Measurements from ENCODE around the gene ADAMTSL2.
"Not testable (repeated sequence)": the region's sequence is repeated elsewhere in the genome, so short reads cannot be mapped to it uniquely, and the experiment has no call there.

ADAMTSL2 gene

DNA sequence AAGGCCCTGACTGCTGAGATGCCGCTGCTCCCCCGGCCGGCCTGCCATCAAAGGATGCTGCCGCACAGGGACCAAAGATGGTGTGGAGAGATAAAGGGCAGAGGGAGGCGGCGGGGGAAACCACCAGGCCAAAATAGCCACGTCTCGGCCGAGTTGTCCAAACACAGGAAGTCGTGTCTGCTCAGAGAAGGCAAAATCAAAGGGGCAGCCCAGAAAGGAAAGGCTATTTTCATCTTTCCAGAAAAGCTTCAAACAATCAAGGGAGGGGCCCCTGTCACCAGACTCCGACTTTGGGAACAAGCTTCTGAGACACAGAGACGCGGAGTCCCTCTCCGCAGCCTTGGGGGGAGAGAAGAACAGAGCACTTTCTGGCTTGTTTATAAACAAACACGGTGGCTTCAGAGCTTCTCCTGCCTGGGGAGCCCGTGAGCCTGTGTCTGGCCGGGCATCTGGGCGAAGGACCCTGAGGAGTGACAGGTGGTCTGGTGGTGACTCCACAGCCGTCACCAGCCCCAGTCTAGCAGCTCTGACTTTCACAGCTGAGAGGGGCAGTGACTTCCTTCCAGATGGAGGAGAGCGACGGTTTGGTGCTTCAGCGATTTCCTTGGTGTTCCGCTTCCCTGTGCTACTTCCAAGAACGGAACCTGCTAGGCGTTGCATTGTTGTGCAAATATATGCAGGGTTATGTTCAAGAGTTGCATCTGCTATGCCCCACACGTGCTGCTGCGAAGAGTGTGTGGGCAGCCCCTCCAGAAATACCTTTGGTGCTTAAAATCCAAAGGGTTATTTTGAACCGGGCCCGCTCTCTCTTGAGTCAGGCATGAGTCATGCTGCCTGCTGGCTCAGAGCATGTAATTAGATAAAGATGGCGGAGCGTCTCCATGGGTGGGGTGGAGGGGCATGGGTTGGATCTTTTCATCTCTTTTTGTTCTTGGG is 24.0 kb downstream of the ADAMTSL2 start:
- DNase-seq (ENCODE audit: low read depth in 2 of 2) = peak; percentile 9 to 37

DNA sequence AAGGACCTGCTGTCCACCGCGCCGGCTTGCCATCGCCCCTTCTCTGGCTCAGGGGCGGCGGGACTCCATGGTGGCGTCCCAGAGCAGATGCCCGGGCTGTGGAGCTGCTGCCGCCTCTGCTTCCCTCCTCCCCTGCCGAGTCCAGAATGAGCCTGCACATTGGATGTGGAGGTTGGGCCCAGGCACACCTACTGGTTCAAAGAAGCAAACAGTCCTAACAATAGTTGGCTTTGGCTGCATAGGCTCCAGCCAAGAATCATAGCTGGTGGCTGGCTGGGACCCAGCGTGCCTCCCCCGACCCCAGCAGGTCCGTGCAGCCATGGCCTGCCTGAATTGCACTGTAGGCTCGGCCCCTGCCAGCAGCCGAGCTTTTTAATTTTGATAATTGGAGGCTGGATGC is 25.8 kb downstream of the ADAMTSL2 start:
- DNase-seq (ENCODE audit: low read depth in 2 of 2) = no peak

DNA sequence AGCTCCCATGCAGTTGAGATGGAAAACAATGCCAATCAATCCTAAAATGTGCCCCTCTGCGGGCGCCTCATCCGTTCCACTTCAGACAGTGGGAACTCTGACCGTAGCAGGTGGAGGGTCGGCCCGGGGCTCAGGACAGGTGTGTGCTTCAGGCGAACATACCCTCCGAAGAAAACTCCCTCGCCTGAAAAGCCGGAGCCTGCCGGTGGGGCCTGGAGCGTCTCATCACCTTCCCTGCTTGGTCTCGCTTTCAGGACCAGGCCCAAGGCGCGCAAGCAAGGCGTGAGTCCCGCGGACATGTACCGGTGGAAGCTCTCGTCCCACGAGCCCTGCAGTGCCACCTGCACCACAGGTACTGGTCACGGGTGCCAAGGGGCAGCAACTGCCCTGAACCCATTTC is 26.4 kb downstream of the ADAMTSL2 start:
- DNase-seq (ENCODE audit: low read depth in 2 of 2) = no peak

DNA sequence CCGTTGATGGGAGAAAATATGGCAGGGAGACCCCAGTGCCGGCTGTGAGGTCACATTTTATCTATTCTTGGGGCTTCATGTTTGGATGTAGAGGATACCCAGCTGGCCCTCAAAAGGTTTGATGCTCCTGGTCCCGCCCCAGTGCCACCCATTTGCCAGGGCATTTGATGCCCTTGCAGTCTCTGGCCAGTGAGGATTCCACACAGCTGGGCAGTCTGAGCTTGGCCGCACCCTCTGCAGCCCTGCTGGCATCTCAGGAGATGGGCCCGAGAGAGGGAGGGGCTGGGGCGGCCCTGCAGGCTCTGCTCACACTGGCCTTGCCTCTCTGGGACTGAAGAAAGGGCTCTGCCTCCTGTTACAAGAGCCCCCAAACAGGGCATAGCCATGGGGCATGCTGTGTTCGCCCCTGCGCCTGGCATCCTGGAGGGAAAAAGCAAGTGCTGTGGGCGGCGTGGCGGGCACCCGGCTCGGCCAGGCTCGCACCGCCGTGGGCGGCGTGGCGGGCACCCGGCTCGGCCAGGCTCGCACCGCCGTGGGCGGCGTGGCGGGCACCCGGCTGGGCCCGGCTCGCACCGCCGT is 27.6 kb downstream of the ADAMTSL2 start:
- no peak for DNase-seq (ENCODE audit: low read depth in 2 of 2)

DNA sequence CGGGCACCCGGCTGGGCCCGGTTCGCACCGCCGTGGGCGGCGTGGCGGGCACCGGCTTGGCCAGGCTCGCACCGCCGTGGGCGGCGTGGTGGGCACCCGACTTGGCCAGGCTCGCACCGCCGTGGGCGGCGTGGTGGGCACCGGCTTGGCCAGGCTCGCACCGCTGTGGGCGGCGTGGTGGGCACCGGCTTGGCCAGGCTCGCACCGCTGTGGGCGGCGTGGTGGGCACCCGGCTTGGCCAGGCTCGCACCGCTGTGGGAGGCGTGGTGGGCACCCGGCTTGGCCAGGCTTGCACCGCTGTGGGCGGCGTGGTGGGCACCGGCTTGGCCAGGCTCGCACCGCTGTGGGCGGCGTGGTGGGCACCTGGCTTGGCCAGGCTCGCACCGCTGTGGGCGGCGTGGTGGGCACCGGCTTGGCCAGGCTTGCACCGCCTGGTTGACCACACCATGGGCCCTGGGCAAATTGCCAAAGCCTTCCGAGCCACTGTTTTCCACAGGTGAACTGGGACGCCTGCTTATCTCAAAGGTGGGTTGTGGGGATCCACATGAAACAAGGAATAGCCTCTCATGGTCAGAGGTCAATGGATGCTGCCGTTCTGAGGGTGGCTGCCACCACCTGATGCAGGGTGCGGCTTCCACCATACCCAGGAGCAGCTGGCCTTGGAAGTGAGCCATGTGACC is 28.2 kb downstream of the ADAMTSL2 start:
- no peak for DNase-seq (ENCODE audit: low read depth in 2 of 2)

DNA sequence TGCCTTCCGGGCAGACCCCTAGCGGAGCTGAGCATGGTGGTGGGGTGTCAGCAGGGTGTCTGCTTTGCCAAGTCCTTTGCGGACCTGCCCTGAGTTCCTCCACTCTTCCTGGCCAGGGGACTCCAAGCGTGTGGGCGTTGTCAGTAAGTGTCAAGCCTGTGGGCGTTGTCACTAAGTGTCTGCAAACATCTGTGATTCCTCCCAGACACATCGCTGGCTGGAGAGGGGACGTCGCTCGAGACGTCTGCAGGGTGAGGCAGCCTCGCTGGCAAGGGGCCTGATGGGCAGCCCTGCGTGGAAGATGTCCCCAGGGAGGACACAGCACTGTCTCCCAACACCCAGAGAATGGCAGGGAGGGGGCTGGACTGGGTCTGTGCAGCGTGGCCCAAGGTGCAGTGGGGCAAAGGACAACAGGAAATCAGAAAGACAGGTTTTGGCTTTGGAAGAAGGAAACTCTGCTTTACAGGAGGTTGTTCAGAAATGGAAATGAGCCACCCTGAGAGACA is 28.8 kb downstream of the ADAMTSL2 start:
- no peak for DNase-seq (ENCODE audit: low read depth in 2 of 2)

DNA sequence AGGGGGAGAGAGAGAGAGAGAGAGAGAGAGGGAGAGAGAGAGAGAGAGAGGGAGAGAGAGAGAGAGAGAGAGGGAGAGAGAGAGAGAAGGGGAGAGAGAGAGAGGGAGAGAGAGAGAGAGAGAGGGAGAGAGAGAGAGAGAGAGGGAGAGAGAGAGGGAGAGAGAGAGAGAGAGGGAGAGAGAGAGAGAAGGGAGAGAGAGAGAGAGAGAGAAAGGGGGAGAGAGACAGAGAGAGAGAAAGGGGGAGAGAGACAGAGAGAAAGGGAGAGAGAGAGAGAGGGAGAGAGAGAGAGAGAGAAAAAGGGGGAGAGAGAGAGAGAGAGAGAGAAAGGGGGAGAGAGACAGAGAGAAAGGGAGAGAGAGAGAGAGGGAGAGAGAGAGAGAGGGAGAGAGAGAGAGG is 29.3 kb downstream of the ADAMTSL2 start:
- DNase-seq (ENCODE audit: low read depth in 2 of 2) = not testable (repeated sequence)

DNA sequence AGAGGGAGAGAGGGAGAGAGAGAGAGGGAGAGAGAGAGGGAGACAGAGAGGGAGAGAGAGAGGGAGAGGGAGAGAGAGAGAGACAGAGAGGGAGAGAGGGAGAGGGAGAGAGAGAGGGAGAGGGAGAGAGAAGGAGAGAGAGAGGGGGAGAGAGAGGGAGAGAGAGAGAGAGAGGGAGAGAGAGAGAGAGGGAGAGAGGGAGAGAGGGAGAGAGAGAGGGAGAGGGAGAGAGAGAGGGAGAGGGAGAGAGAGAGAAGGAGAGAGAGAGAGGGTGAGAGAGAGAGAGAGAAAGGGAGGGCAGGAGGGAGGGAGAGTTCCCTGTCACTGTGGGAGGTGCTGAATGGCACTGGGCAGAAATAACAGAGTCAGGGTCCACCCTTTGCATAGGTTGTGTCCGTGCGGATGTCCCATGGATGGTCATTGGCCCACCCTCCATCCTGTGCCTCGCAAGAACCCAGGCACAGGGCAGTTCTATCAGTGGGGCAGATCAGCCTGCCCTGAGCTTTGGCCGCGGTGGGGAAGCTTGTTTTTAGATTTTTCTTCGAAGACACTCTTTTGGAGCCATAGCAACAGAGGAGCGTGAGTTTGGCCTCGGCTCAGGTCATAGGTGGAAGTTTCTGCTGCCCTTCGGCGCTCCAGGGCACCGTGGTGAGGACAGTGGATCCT is 30.1 kb downstream of the ADAMTSL2 start:
- DNase-seq (ENCODE audit: low read depth in 2 of 2) = no peak

DNA sequence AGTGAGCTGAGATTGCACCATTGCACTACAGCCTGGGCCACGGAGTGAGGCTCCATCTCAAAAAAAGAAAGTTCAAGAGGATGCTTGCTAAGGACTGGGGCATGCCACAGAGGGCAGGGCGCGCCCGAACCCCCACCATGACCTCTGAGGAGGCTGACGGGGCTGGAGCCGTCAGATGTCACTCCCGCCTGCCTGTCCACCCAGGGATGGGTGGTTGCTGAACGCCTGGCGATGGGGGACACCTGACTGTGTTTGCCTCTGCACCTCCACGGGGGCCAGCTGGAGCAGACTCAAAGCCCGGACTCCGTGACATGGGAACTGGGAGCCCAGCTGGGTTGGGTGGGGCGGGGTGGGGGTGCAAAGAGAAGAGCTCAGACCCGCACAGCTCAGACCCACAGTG is 31.9 kb downstream of the ADAMTSL2 start:
- DNase-seq (ENCODE audit: low read depth in 2 of 2) = no peak

DNA sequence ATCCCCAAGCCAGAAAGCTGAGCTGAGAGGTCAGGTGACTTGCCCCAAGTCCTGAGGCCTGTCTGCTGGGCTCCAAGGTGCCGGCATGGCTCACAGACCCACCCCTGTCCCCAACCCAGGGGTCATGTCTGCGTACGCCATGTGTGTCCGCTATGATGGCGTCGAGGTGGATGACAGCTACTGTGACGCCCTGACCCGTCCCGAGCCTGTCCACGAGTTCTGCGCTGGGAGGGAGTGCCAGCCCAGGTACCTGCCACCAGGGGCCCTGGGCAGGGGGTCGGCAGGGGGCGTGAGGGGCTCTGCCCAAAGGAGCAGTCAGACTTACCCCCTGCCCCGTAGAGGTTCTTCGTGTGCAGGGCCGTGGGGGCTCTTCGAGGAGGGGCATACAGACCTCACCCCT is 32.3 kb downstream of the ADAMTSL2 start:
- no peak for DNase-seq (ENCODE audit: low read depth in 2 of 2)

DNA sequence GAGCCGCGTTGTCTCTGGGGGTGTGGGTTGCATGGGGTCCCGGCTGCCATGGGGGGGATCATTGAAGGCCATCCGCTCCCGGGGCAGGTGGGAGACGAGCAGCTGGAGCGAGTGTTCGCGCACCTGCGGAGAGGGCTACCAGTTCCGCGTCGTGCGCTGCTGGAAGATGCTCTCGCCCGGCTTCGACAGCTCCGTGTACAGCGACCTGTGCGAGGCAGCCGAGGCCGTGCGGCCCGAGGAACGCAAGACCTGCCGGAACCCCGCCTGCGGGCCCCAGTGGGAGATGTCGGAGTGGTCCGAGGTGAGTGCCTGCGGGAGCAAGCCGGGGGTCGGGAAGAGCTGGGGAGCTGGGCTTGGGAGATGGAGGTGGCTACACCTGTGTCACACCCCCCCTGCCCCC is 33.7 kb downstream of the ADAMTSL2 start:
- DNase-seq (ENCODE audit: low read depth in 2 of 2) = no peak

DNA sequence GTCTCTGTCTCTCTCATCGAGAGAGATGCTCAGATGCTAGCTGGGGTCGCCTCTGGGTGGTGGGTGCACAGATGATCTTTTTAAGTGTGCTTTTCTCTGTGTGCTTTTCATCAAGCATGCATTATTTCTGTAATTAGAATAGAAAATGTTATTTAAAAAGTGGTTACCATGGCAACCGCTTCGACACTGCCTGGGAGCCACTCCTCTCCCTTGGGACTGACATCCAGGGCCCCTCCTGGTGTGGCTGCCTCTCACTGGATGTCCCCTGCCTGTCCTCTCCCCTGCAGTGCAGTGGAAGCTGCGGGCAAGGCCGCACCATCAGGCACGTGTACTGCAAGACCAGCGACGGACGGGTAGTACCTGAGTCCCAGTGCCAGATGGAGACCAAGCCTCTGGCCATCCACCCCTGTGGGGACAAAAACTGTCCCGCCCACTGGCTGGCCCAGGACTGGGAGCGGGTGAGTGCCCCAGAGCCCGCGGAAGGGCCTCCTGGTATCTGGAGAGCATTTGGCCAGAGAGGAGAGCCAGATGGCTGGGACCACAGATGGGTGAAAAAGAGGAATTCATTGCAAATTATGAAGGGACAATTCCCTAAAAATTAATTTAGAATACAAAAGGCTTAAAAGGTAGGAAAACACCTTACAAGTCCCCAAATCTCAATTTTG is 34.7 kb downstream of the ADAMTSL2 start:
- no peak for DNase-seq (ENCODE audit: low read depth in 2 of 2)

DNA sequence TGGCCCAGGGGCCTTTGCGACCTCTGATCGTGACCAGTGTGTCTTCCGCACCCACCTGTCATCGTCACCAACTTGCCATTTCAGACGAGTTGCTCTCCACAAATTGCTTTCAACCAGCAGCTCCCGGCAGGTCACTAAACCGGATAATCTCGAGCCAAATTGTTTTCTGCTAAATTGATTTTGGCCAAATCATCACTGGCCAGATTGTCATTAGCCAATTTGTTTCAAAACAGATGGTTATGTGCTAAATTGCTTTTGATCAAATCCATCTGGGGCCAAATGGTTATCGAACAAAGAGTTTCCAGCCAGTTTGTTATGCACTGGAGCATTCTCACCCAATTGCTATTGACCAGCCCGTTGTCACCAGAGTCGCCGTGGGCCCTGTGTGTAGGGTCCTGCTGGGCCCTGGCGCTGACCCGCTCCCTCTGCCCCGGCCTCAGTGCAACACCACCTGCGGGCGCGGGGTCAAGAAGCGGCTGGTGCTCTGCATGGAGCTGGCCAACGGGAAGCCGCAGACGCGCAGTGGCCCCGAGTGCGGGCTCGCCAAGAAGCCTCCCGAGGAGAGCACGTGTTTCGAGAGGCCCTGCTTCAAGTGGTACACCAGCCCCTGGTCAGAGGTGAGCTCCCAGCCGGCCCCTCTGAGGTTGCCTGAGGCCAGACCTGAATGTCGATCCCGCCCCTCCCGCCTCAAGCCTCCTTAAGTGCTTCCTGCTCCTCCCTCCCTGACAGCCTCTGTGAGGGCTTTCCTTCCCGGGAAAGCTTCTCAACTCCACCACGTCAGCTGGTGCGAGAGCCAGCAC is 35.6 kb downstream of the ADAMTSL2 start:
- no peak for DNase-seq (ENCODE audit: low read depth in 2 of 2)

DNA sequence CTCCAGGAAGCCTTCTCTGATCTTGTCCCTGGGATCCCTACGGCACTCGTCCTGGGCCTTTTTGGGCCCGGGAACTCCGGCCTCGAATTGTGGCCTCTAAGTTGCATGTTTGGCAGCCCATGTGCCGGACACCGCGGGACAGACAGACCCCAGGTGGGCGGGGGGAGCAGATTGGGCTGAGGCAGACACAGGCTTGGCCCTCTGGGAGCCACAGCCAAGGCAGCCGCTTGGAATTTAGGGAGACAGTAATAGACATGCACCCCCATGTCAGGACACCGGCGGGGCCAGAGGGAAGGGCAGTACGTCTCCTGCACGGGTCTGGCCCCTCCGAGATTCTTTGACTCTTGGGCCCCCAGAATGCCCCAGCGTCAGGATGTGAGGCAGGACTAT is 36.2 kb downstream of the ADAMTSL2 start:
- no peak for DNase-seq (ENCODE audit: low read depth in 2 of 2)

DNA sequence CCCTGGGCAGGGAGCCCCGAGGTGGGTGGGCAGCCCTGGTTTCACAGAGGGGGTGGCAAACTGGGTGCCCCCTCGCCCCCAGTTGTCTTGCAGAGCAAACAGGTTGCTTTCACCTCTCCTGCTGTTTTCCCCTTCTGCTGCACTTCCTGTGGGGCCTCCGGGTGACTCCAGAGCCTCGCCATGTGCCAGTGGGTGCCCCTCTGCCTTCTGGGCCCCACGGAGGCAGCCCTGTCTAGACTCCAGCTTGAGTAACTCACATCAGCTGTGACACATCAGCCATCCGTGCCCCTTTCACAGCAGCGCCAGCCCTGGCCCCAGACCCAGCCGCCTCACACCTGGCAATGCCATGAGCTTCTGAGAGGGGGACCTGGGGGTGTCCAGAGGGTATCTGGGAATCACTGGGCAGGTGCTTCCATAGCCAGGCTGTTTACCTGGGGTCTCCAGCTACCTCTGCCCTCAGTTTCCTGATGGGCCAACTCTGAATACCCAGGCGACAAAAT is 36.9 kb downstream of the ADAMTSL2 start:
- no peak for DNase-seq (ENCODE audit: low read depth in 2 of 2)

DNA sequence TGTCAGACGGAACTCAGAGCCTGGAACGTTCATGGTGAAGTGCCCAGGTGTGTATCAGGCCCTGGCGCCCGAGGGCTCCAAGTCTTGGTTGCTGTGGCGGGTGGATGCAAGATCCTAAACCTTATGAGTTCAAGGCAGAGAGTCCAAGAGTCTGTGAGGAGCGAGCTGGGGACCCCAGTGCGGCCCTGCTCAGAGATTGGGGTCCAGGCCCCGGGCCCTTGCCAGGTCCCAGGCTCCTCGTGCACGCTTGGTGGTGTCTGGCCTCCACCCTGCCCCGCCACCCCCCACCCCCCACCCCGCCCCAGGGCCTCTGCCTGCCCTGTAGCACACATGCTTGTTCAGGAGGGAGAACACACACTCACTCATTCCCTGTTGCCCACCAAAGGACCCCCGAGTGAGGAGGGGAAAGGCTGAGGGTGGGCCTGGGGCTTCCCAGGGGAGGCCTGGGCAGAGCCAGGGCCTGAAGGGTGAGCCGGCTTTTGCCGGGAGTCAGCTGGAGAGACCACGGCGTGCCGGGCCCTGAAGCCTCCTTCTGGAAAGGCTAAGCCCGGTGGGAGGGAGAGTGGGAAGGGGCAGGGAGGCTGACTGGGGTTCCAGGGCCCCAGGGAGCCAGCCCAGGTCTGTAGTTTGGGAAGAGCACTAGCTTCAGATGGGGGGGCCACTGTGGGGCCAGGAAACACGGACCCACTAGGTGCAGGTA is 37.5 kb downstream of the ADAMTSL2 start:
- DNase-seq (ENCODE audit: low read depth in 2 of 2) = no peak

DNA sequence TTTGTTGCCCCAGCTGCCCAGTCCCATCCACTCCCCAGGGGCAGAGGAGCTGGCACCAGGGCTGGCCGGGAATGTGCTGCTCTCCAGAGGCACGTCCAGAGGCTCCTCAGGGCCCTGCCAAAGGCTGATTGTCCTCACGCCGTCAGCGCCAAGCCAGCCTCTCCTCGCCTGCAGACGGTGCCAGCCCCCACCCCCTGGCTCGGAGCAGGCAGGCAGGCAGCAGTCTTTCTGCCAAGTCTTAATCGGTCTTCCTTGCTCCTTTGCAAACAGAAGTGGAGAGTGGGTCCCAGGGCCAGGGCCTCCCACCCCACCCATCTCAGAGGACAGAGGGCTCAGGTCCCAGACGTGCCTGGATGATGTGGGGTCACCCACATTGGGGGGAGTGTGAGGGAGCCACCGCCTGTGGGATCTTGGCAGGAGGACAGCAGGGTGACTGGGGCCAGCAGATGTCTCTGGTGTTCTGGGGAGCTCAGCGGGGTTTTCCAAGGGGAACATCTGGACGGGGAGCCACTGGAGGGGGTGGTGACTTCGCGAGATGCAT is 38.4 kb downstream of the ADAMTSL2 start:
- no peak for DNase-seq (ENCODE audit: low read depth in 2 of 2)

DNA sequence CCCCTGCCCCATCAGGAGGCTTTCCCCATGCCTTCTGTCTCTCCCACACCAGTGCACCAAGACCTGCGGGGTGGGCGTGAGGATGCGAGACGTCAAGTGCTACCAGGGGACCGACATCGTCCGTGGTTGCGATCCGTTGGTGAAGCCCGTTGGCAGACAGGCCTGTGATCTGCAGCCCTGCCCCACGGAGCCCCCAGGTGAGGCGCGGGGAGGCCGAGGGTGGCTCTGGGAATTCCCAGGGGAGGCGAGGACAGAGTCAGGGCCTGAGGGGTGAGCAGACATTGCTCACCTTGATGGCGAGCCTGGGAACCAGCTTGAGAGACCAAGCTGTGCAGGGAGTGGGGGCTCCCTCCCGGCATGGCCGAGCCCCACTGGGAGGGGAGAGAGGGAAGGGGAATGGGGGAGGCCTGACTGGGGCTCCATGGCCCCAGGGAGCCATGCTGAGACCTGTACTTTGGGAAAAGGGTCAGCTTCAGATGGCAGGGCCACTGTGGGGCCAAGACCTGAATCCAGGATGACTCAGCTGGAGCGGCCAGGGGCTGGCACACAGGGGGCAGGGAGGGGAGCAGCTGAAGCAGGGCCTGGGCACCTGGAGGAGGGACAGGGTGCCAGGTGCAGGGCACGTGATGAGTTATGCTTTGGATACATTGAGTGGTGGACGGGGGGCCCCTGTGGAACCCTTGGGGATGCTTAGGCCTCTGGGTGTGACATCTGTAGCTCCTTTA is 39.4 kb downstream of the ADAMTSL2 start:
- no peak for DNase-seq (ENCODE audit: low read depth in 2 of 2)

DNA sequence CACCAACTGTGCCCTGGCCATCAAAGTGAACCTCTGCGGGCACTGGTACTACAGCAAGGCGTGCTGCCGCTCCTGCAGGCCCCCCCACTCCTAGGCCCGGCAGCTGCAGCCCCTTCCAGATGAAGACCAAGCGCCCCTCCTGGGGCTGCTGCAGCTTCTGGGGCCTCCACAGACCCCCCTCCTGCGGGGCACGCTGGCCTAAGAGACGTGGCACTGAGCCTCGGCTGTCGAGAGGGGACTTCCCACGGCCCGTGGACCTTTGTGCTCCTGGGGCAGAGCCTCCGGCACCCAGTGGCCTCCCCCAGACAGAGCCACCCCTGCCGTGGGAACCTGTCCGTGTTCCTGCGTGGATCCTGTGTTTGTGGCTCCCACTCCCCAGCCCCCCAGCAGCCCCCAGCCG is 40.3 kb downstream of the ADAMTSL2 start:
- DNase-seq (ENCODE audit: low read depth in 2 of 2) = no peak

All from activated CD4-positive, alpha-beta T cell treated with anti-CD3 and anti-CD28 coated beads for 24 hours (primary cell).